ENCODE data around the gene TSEN54.

Gene TSEN54

DNA sequence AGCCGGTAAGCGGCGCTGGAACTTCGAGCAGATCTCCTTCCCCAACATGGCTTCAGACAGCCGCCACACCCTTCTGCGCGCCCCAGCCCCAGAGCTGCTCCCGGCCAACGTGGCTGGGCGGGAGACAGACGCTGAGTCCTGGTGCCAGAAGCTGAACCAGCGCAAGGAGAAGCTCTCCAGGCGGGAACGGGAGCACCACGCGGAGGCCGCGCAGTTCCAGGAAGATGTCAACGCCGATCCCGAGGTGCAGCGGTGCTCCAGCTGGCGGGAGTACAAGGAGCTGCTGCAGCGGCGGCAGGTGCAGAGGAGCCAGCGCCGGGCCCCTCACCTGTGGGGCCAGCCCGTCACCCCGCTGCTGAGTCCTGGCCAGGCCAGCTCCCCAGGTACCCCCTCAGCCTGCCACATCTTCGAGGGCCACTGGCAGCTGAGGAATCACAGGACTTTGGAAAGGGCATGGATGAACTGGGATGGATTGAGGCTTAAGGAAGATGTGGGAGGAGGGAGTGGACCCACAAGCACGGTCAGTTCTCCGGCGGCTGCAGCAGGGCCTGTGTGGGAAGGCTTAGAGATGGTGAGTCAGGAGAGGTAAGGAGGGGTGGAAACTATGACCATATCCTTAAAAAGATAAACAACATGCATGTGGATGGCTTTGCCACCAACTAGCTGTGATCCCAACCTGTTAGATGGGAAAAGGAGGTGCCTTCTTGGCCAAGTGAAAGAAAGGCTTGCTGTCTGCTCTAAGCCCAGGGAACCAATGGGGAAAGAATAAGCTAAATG lies 5.8 kb downstream of the TSEN54 start:
- in situ Hi-C loops (cut with HindIII; ENCODE audit: low pct_ligation_motif_present, low sequenced_read_pairs): no loop called here
- peaks cover 9% of the 10 kb centered on the region for H3K27me3 ChIP-seq (replicated peaks)
- no peak overlapping the region for H3K27ac ChIP-seq
- H3K4me3 ChIP-seq (ENCODE audit: low read depth, low read length): no peak overlapping the region
- TF ChIP-seq, protein P1, sequence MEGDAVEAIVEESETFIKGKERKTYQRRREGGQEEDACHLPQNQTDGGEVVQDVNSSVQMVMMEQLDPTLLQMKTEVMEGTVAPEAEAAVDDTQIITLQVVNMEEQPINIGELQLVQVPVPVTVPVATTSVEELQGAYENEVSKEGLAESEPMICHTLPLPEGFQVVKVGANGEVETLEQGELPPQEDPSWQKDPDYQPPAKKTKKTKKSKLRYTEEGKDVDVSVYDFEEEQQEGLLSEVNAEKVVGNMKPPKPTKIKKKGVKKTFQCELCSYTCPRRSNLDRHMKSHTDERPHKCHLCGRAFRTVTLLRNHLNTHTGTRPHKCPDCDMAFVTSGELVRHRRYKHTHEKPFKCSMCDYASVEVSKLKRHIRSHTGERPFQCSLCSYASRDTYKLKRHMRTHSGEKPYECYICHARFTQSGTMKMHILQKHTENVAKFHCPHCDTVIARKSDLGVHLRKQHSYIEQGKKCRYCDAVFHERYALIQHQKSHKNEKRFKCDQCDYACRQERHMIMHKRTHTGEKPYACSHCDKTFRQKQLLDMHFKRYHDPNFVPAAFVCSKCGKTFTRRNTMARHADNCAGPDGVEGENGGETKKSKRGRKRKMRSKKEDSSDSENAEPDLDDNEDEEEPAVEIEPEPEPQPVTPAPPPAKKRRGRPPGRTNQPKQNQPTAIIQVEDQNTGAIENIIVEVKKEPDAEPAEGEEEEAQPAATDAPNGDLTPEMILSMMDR (IDR thresholded peaks at IDR 0.05; ENCODE audit: low read depth, low read length, missing control alignments): no peak
- no peaks in the 10 kb centered on the region for H3K36me3 ChIP-seq (replicated peaks)
- DNase-seq: no peak

DNA sequence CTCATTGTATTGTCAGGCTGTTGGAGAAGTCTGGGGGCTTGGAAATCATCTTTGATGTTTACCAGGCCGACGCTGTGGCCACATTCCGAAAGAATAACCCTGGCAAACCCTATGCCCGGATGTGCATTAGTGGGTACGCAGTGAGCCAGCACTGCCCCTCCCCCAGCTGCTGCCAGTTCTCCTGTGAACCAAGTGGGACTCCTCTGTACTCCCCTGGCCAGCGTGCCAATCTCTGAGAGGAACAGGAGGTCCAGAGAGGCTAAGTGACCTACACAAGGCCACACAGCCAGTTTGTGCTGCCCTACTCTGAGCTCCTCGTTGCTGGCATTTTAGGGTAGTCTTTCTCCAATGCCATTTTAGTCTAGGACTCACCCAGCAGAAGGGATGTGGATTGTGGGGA lies 7.3 kb downstream of the TSEN54 start:
- no peak for DNase-seq
- Histone ChIP-seq H3K4me3 (ENCODE audit: low read depth, low read length) (no peak overlapping the region), H3K27me3 (replicated peaks) (peaks cover 9% of the 10 kb centered on the region), H3K27ac (no peak overlapping the region), H3K36me3 (replicated peaks) (no peaks in the 10 kb centered on the region)
- in situ Hi-C loops (cut with HindIII; ENCODE audit: low pct_ligation_motif_present, low sequenced_read_pairs): no loop called here
- TF ChIP-seq, protein P1 (IDR thresholded peaks at IDR 0.05; ENCODE audit: low read depth, low read length, missing control alignments): no peak

DNA sequence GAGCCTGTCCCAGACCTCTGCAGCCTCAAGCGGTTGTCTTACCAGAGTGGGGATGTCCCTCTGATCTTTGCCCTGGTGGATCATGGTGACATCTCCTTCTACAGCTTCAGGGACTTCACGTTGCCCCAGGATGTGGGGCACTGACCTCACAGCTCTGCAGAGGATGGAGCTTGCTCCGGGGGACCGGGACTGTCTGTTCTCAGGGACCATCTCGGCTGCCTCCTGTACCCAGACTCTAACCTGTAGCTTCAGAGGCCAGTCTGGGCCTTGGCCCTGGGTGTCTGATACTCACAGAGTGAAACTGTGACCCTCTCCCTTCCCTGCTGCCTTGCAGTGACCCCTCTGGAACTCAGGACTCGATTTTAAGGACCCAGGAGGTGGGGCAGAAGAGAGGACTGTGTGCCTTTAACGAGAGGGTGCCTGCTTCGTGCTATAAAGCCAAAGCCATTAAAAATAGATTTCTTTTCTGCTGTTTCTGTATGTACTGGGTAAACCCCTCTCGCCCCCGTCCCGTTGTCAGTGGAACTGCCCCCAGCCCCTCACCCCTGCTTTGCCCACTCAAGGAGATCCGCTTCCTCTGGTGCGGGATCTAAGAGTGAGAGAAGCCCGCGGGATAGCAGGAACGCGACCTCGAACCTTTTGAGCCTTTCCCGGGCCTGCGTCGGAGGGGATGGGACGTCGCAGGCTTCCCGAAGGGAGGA lies 8.1 kb downstream of the TSEN54 start:
- Histone ChIP-seq H3K4me3 (ENCODE audit: low read depth, low read length) (peak overlapping the region; percentile 48), H3K27ac (no peak overlapping the region), H3K36me3 (replicated peaks) (no peaks in the 10 kb centered on the region), H3K27me3 (replicated peaks) (peaks cover 9% of the 10 kb centered on the region)
- TF ChIP-seq, protein P1 (IDR thresholded peaks at IDR 0.05; ENCODE audit: low read depth, low read length, missing control alignments): no peak
- in situ Hi-C loops (cut with HindIII; ENCODE audit: low pct_ligation_motif_present, low sequenced_read_pairs): no loop called here
- no peak for DNase-seq

DNA sequence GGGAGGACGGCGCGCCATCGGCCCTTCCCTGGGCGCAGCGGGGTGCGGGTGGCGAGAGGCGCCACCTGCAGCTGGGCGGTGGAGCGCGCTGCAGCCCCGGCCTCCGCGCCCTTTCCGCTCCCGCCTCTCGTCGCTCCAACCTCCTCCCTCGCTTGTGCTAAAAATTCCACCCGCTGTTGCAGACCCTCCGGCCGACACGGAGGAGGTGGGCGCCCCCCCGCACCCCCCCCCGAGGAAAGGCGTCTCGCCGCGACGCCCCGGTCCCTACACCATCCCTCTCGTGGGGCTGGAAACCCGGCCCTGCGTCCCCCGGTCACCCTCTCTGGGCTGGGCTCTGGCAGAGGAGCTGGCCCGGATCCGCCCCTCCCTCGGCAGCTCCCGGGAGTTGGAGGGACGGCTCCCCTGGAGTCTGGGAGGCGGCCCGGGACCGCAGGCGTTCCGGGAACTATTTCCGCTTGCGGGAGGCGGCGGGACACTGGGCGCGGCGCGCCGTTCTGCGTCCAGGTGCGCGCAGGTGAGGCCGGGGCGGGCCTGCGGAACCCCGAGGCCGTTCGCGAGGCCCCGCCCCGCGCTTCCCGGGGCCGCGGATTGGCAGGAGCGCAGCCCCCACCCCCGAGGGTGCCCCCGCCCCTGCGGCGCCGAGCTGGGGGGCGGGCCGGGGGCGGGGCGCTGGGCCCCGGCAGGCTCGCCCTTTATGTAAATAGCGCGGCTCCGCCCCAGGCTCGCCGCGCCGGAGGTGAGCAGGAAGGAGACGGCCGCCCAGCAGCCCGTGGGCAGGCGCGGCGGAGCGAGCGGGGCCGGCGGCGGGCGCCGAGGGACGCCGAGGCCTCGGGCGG lies 8.9 kb downstream of the TSEN54 start, which contains the start of gene LLGL2:
Gene LLGL2, plus strand, starts transcription at position 728 of the 836 bp plus-strand sequence. CDS start 17,730 bp downstream, outside the sequence.
- DNase-seq: no peak
- Histone ChIP-seq H3K27ac (no peak within 1 kb of the TSS), H3K27me3 (replicated peaks) (peaks cover 9% of the 10 kb centered on the region), H3K4me3 (ENCODE audit: low read depth, low read length) (peak within 1 kb of the TSS; percentile 48), H3K36me3 (replicated peaks) (no peaks in the 10 kb centered on the region)
- in situ Hi-C loops (cut with HindIII; ENCODE audit: low pct_ligation_motif_present, low sequenced_read_pairs): no loop called here
- TF ChIP-seq, protein P1 (IDR thresholded peaks at IDR 0.05; ENCODE audit: low read depth, low read length, missing control alignments): peak; percentile 20

DNA sequence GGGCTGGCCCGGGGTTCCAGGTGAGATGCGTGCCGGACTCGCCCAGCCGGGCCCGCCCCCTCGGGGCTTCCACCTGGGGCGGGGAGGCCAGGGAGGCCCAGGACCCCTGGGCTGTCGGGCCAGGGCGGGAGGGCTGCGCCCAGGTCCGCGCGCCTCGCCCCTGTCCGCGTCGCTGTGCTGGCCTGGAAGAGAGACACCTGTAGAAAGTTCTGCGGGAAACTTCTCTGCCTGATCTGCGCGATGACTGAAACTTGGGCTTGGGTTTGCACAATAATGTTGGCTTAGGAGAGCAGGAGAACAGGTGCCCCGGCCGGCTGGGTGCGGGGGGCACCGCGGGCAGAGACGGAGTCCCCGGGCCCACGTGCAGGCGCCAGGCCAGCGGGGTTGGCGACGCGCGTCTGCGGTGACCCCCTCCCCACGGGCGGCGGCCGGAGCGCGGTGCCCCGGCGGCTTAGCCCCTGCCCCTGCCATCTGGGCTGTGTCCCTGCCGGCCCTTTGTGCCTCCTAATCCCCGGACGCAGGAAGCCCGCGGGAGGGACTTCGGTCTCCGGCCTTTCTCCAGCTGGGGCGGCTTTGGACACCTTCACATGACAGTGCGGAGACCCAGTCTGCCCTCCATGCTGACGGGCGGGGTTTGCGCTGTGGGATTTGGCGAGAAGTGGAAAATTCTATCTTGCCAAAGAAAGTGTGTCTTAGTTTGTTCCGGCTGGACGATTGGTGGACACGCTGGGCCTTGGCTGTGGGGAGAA lies 9.7 kb downstream of the TSEN54 start:
- in situ Hi-C loops (cut with HindIII; ENCODE audit: low pct_ligation_motif_present, low sequenced_read_pairs): no loop called here
- Histone ChIP-seq H3K36me3 (replicated peaks) (no peaks in the 10 kb centered on the region), H3K27ac (no peak overlapping the region), H3K27me3 (replicated peaks) (peaks cover 9% of the 10 kb centered on the region), H3K4me3 (ENCODE audit: low read depth, low read length) (peak overlapping the region; percentile 22)
- no peak for DNase-seq
- TF ChIP-seq, protein P1 (IDR thresholded peaks at IDR 0.05; ENCODE audit: low read depth, low read length, missing control alignments): no peak
